ENCODE results near the gene LRRK1. TPM values are rescaled to one million over a fixed set of nuclear protein-coding genes. Genes with fewer than 3 reads are reported as not detected.

LRRK1 gene
- polyA plus RNA-seq, 1 donor (not counting 4 experiments of a cell fraction or from before 2014, with no cell fraction given): 6.2 TPM

DNA sequence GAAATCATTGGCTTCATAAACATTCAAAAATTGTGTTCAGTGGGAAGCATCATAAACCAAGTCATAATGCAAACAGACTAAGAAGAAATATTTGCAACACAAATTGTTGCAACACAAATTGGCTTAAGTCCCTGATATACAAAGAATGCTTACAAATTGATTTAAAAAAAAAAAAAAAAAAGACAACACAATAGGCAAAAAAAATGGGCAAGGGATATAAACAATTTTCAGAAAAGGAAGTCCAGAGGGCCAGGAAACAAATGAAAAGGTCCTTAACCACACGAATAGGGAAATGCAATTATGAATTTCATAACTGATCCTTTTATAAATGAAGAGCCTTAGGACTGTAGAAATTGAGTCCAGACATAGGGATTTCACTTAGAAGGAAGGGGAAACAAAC, 98.9 kb downstream of the LRRK1 start:
- Histone ChIP-seq H3K9me3 (ENCODE audit: control insufficient read depth, low read depth, low read length) (no peaks in the 10 kb centered on the region), H3K27ac (ENCODE audit: control insufficient read depth, insufficient read depth, low read length) (no peak overlapping the region), H3K36me3 (ENCODE audit: control insufficient read depth in 2 of 2, extremely low read depth in 1 of 2, insufficient read depth in 2 of 2, low read length in 2 of 2) (peaks cover 2 to 14% of the 10 kb centered on the region in 2 experiments), H3K79me2 (ENCODE audit: control insufficient read depth, insufficient read depth, low read length) (no peaks in the 10 kb centered on the region), H3K4me3 (ENCODE audit: control insufficient read depth in 2 of 3, extremely low read depth in 1 of 3, insufficient read depth in 2 of 3, low read depth in 1 of 3, low read length in 3 of 3) (no peak overlapping the region), H3K9ac (ENCODE audit: control insufficient read depth, extremely low read depth, insufficient read depth, low read length) (no peak overlapping the region), H2AFZ (ENCODE audit: control insufficient read depth, low read length) (no peak overlapping the region), H3K4me1 (ENCODE audit: control insufficient read depth, extremely low read depth, insufficient read depth, low read length) (no peaks in the 10 kb centered on the region), H3K27me3 (ENCODE audit: control insufficient read depth, extremely low read depth, insufficient read depth, low read length) (no peaks in the 10 kb centered on the region), H3K9me1 (ENCODE audit: control insufficient read depth, extremely low read depth, insufficient read depth, low read length) (no peaks in the 10 kb centered on the region), H3K4me2 (ENCODE audit: control insufficient read depth, extremely low read depth, insufficient read depth, low read depth, low read length) (no peak overlapping the region), H4K20me1 (ENCODE audit: control insufficient read depth, extremely low read depth, insufficient read depth, low read length) (no peaks in the 10 kb centered on the region)
- no peak for TF ChIP-seq EZH2 (IDR thresholded peaks at IDR 0.05; ENCODE audit: low read length)
- TF ChIP-seq, protein P1, sequence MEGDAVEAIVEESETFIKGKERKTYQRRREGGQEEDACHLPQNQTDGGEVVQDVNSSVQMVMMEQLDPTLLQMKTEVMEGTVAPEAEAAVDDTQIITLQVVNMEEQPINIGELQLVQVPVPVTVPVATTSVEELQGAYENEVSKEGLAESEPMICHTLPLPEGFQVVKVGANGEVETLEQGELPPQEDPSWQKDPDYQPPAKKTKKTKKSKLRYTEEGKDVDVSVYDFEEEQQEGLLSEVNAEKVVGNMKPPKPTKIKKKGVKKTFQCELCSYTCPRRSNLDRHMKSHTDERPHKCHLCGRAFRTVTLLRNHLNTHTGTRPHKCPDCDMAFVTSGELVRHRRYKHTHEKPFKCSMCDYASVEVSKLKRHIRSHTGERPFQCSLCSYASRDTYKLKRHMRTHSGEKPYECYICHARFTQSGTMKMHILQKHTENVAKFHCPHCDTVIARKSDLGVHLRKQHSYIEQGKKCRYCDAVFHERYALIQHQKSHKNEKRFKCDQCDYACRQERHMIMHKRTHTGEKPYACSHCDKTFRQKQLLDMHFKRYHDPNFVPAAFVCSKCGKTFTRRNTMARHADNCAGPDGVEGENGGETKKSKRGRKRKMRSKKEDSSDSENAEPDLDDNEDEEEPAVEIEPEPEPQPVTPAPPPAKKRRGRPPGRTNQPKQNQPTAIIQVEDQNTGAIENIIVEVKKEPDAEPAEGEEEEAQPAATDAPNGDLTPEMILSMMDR (optimal IDR thresholded peaks at IDR 0.05 in 1 of 3, IDR thresholded peaks at IDR 0.05 in 1 of 3, conservative IDR thresholded peaks at IDR 0.05 in 1 of 3; ENCODE audit: extremely low read depth in 1 of 3, insufficient read depth in 2 of 3, low read length in 3 of 3): no peak
- dilution Hi-C loops (cut with MboI; ENCODE audit: extremely low pct_ligation_motif_present, low sequenced_read_pairs): no loop called here
- no peak for DNase-seq (ENCODE audit: low read depth, low spot score)
- no peak for FAIRE-seq

DNA sequence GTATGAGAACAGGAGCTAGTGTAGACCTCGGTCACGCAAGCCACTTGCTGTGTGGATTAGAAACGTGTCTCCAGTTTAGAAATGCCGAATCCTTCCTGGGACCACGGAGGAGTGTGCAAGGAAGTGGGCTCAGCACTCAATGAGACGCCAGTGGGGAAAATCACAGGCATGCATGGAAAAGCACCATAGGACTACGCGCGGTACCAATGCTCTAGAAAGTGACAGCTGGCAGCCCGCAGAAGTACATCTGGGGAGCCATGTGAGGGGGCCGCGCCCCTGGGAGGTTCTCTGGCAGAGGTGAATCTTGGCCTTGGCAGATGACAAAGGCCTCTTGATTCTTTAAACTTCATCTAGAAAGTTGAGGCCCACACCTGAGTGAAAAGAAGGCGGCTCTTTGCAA, 99.3 kb downstream of the LRRK1 start:
- H3K27ac ChIP-seq (ENCODE audit: control insufficient read depth, insufficient read depth, low read length): no peak overlapping the region
- no peaks in the 10 kb centered on the region for H3K79me2 ChIP-seq (ENCODE audit: control insufficient read depth, insufficient read depth, low read length)
- no peaks in the 10 kb centered on the region for H4K20me1 ChIP-seq (ENCODE audit: control insufficient read depth, extremely low read depth, insufficient read depth, low read length)
- H3K9me1 ChIP-seq (ENCODE audit: control insufficient read depth, extremely low read depth, insufficient read depth, low read length): no peaks in the 10 kb centered on the region
- H3K27me3 ChIP-seq (ENCODE audit: control insufficient read depth, extremely low read depth, insufficient read depth, low read length): no peaks in the 10 kb centered on the region
- H3K9me3 ChIP-seq (ENCODE audit: control insufficient read depth, low read depth, low read length): no peaks in the 10 kb centered on the region
- TF ChIP-seq, protein P1 (optimal IDR thresholded peaks at IDR 0.05 in 1 of 3, IDR thresholded peaks at IDR 0.05 in 1 of 3, conservative IDR thresholded peaks at IDR 0.05 in 1 of 3; ENCODE audit: extremely low read depth in 1 of 3, insufficient read depth in 2 of 3, low read length in 3 of 3): no peak
- no peak for TF ChIP-seq EZH2 (IDR thresholded peaks at IDR 0.05; ENCODE audit: low read length)
- H3K4me1 ChIP-seq (ENCODE audit: control insufficient read depth, extremely low read depth, insufficient read depth, low read length): no peaks in the 10 kb centered on the region
- no peak overlapping the region for H3K4me2 ChIP-seq (ENCODE audit: control insufficient read depth, extremely low read depth, insufficient read depth, low read depth, low read length)
- DNase-seq (ENCODE audit: low read depth, low spot score): no peak
- dilution Hi-C loops (cut with MboI; ENCODE audit: extremely low pct_ligation_motif_present, low sequenced_read_pairs): no loop called here
- peaks cover 2 to 14% of the 10 kb centered on the region in 2 experiments for H3K36me3 ChIP-seq (ENCODE audit: control insufficient read depth in 2 of 2, extremely low read depth in 1 of 2, insufficient read depth in 2 of 2, low read length in 2 of 2)
- no peak overlapping the region for H3K4me3 ChIP-seq (ENCODE audit: control insufficient read depth in 2 of 3, extremely low read depth in 1 of 3, insufficient read depth in 2 of 3, low read depth in 1 of 3, low read length in 3 of 3)
- H3K9ac ChIP-seq (ENCODE audit: control insufficient read depth, extremely low read depth, insufficient read depth, low read length): no peak overlapping the region
- no peak for FAIRE-seq
- no peak overlapping the region for H2AFZ ChIP-seq (ENCODE audit: control insufficient read depth, low read length)
